HepG2 (cell line): Measurements from ENCODE around the gene GNG5. TPM values are rescaled to one million over a fixed set of nuclear protein-coding genes. Genes with fewer than 3 reads are reported as not detected.

Experiments used
- FOXO4 ChIP-seq: sonication (generic); formaldehyde crosslinking; conservative IDR thresholded peaks from 2 replicates; pipeline ENCODE4 v1.8.1; 2023; ENCODE audit warnings: missing genetic modification reagents
- GFI1 ChIP-seq: sonication (generic); formaldehyde crosslinking; IDR thresholded peaks from 2 replicates; pipeline ENCODE4 v1.5.0; 2020; ENCODE audit warnings: missing genetic modification reagents, mild to moderate bottlenecking, borderline replicate concordance
- HES4 ChIP-seq: sonication (generic); formaldehyde crosslinking; IDR thresholded peaks from 2 replicates; pipeline ENCODE4 v1.9.0; 2021; ENCODE audit warnings: mild to moderate bottlenecking, missing genetic modification reagents, borderline replicate concordance
- PREB ChIP-seq: sonication (generic); formaldehyde crosslinking; IDR thresholded peaks from 2 replicates; pipeline ENCODE4 v1.4.0; 2020; ENCODE audit warnings: missing genetic modification reagents
- RXRB ChIP-seq: IDR thresholded peaks from 2 replicates; pipeline ENCODE4 v1.6.1; 2016; ENCODE audit warnings: borderline replicate concordance, missing genetic modification reagents, missing compliant biosample characterization
- ZBTB40 ChIP-seq, 2 experiments: fragments of 450-650 bp in 1 of 2; sonication (generic) in 1 of 2; formaldehyde crosslinking in 1 of 2; IDR thresholded peaks; 2 replicates each; pipeline versions ENCODE4 v1.6.1 to v1.8.0; 2016 to 2022; ENCODE audit warnings: antibody characterized with exemption in 1 of 2, mild to moderate bottlenecking in 1 of 2, missing genetic modification reagents in 1 of 2
- ZNF10 ChIP-seq: sonication (generic); formaldehyde crosslinking; IDR thresholded peaks from 2 replicates; pipeline ENCODE4 v1.4.0; 2020; ENCODE audit warnings: mild to moderate bottlenecking, low read depth, missing genetic modification reagents, borderline replicate concordance
- ZNF18 ChIP-seq: sonication (generic); formaldehyde crosslinking; IDR thresholded peaks from 2 replicates; pipeline ENCODE4 v1.8.0; 2022; ENCODE audit warnings: mild to moderate bottlenecking, missing genetic modification reagents; ENCODE audit not compliant: insufficient replicate concordance
- ZNF276 ChIP-seq: sonication (generic); formaldehyde crosslinking; IDR thresholded peaks from 2 replicates; pipeline ENCODE4 v1.4.0; 2020; ENCODE audit warnings: mild to moderate bottlenecking, low read depth, missing genetic modification reagents
- ZNF326 ChIP-seq: sonication (generic); formaldehyde crosslinking; IDR thresholded peaks from 2 replicates; pipeline ENCODE4 v1.4.0; 2020; ENCODE audit warnings: missing genetic modification reagents, borderline replicate concordance
- ZNF430 ChIP-seq: sonication (generic); formaldehyde crosslinking; IDR thresholded peaks from 2 replicates; pipeline ENCODE4 v1.9.0; 2021; ENCODE audit warnings: mild to moderate bottlenecking, missing genetic modification reagents
- polyA plus RNA-seq, 8 experiments: library from polyadenylated mRNA; depleted of rRNA in 3 of 8; stranded (reverse) in 7 of 8; unstranded in 1 of 8; fragments of >200 nt; fragmentation: Illumina TruSeq in 4 of 8; extraction: Trizol in 4 of 8; gene quantifications; 2 replicates each; pipeline versions ENCODE4 v1.2.1 to v1.2.3, GENCODE V29; 2011 to 2016; ENCODE audit warnings: low read depth in 4 of 8, missing spikeins in 1 of 8, mixed read lengths in 1 of 8; ENCODE audit not compliant: insufficient read depth in 1 of 8
- total RNA-seq, 5 experiments: library from RNA; depleted of rRNA; stranded (reverse); fragments of >200 nt; fragmentation: Illumina TruSeq; extraction: Trizol; gene quantifications; 2 replicates each; pipeline ENCODE4 v1.2.3, GENCODE V29; 2016; ENCODE audit warnings: low read depth in 1 of 5

Gene GNG5
- total and polyA plus RNA-seq, 2 of the 13 experiments (the other 11 are each of a cell fraction or from before 2014, with no cell fraction given) = 103 to 137 TPM

GRCh38 chr1:84504580-84505492 lies 1.5 kb downstream of the GNG5 start (continued):
- no peak for TF ChIP-seq ZBTB40 (IDR thresholded peaks at IDR 0.05)
- TF ChIP-seq ZBTB40 (CRISPR knock-in tag; IDR thresholded peaks at IDR 0.05) = no peak
- TF ChIP-seq ZNF430 (CRISPR knock-in tag) = no peak
- TF ChIP-seq ZNF276 (CRISPR knock-in tag) = no peak
- TF ChIP-seq FOXO4 (CRISPR knock-in tag) = no peak
- peak; percentile 91 for TF ChIP-seq RXRB (CRISPR knock-in tag)
- TF ChIP-seq ZNF10 (CRISPR knock-in tag) = no peak
- TF ChIP-seq ZNF326 (CRISPR knock-in tag) = no peak
- TF ChIP-seq HES4 (CRISPR knock-in tag) = no peak
- TF ChIP-seq ZNF18 (CRISPR knock-in tag) = no peak
- TF ChIP-seq PREB (CRISPR knock-in tag) = no peak
- no peak for TF ChIP-seq GFI1 (CRISPR knock-in tag)
